ENCODE measurements around the gene KRTCAP3. TPM values are rescaled to one million over a fixed set of nuclear protein-coding genes. Genes with fewer than 3 reads are reported as not detected.

Gene KRTCAP3
- total RNA-seq, 1 donor from 2014 or later = 20.5 TPM

DNA sequence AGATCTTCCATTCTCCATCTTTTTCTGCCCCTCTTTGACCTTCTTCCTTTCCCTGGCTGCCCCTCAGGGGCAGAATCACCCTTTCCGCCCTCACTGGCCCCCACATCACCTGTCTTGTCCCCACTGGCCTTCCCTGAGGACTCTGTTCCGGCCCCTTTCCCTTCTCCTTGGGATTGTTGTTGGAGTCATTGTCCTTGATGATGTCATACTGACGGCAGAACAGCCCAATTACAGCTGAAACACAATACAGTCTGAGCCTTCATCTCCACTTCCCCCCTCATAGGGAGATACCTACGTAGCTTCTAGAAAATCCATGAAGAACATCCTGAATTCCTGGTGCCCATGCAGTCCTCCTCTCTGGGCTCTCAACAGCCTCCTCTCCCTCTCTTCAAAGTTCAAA is 50.4 kb downstream of the KRTCAP3 start:
- H3K4me3 ChIP-seq (ENCODE audit: low read depth, low read length) = no peak overlapping the region
- TF ChIP-seq, protein P1, sequence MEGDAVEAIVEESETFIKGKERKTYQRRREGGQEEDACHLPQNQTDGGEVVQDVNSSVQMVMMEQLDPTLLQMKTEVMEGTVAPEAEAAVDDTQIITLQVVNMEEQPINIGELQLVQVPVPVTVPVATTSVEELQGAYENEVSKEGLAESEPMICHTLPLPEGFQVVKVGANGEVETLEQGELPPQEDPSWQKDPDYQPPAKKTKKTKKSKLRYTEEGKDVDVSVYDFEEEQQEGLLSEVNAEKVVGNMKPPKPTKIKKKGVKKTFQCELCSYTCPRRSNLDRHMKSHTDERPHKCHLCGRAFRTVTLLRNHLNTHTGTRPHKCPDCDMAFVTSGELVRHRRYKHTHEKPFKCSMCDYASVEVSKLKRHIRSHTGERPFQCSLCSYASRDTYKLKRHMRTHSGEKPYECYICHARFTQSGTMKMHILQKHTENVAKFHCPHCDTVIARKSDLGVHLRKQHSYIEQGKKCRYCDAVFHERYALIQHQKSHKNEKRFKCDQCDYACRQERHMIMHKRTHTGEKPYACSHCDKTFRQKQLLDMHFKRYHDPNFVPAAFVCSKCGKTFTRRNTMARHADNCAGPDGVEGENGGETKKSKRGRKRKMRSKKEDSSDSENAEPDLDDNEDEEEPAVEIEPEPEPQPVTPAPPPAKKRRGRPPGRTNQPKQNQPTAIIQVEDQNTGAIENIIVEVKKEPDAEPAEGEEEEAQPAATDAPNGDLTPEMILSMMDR (conservative IDR thresholded peaks at IDR 0.05; ENCODE audit: low read depth, low read length) = no peak
- no peak for DNase-seq (ENCODE audit: low read depth)

DNA sequence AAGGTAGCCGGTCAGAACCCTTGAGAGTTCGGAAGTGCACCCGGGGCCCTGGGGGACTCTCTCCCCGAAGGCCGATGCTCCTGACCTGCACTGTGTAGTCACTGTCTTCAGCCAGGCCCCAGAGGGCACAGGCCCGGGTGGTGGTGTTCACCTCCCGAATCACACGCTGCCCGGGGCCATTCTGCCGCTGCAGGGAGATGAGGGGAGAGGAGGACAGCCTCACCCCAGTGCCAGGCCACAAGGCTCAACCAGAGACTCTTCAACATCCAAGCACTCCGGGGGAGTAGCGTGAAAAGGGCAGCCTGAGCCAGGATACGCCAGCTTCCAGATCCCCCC is 51.7 kb downstream of the KRTCAP3 start:
- no peak overlapping the region for H3K4me3 ChIP-seq (ENCODE audit: low read depth, low read length)
- TF ChIP-seq, protein P1 (conservative IDR thresholded peaks at IDR 0.05; ENCODE audit: low read depth, low read length) = no peak
- DNase-seq (ENCODE audit: low read depth) = no peak

Other genes starting within 250 kb of the KRTCAP3 start
- 90.3 and 143 TPM in 2 replicates for gene ATRAID, start 230.3 kb upstream of the KRTCAP3 start, total RNA-seq
- 51.5 and 90.9 TPM in 2 replicates for gene SLC5A6, start 230.1 kb upstream of the KRTCAP3 start, total RNA-seq
- 62.8 and 65.8 TPM in 2 replicates for gene CAD, start 225.0 kb upstream of the KRTCAP3 start, total RNA-seq
- gene SLC30A3, start 179.3 kb upstream of the KRTCAP3 start, total RNA-seq = 0.29 TPM in 1 of 2 replicates, not detected in the other
- not detected in 2 replicates for gene DNAJC5G, start 166.9 kb upstream of the KRTCAP3 start, total RNA-seq
- gene TRIM54, start 160.0 kb upstream of the KRTCAP3 start, total RNA-seq = 1.5 TPM in 1 of 2 replicates, not detected in the other
- not detected in 2 replicates for gene UCN, start 133.9 kb upstream of the KRTCAP3 start, total RNA-seq
- 71.3 and 76.5 TPM in 2 replicates for gene MPV17, start 119.3 kb upstream of the KRTCAP3 start, total RNA-seq
- 37.4 and 61.7 TPM in 2 replicates for gene GTF3C2, start 85.6 kb upstream of the KRTCAP3 start, total RNA-seq
- gene EIF2B4, start 72.0 kb upstream of the KRTCAP3 start, total RNA-seq = 35.5 and 43.3 TPM in 2 replicates
- gene SNX17, start 71.8 kb upstream of the KRTCAP3 start, total RNA-seq = 64.6 and 121 TPM in 2 replicates
- gene ZNF513, start 61.6 kb upstream of the KRTCAP3 start, total RNA-seq = 5.6 and 9.5 TPM in 2 replicates
- gene PPM1G, start 32.8 kb upstream of the KRTCAP3 start, total RNA-seq = 135 and 228 TPM in 2 replicates
- 60.2 and 77.1 TPM in 2 replicates for gene NRBP1, start 13.8 kb upstream of the KRTCAP3 start, total RNA-seq
- 3.7 and 12.1 TPM in 2 replicates for gene IFT172, start 47.4 kb downstream of the KRTCAP3 start, total RNA-seq
- 7.3 and 26.6 TPM in 2 replicates for gene FNDC4, start 52.8 kb downstream of the KRTCAP3 start, total RNA-seq
- gene GCKR, start 54.5 kb downstream of the KRTCAP3 start, total RNA-seq = 0.58 TPM in 1 of 2 replicates, not detected in the other
- 26.3 and 27.4 TPM in 2 replicates for gene ZNF512, start 140.7 kb downstream of the KRTCAP3 start, total RNA-seq
- 0.12 and 2.5 TPM in 2 replicates for gene CCDC121, start 186.6 kb downstream of the KRTCAP3 start, total RNA-seq
- 45.3 and 67.6 TPM in 2 replicates for gene GPN1, start 186.7 kb downstream of the KRTCAP3 start, total RNA-seq
- gene SUPT7L, start 221.2 kb downstream of the KRTCAP3 start, total RNA-seq = 15.3 and 21.3 TPM in 2 replicates
- 25.8 and 34.7 TPM in 2 replicates for gene SLC4A1AP, start 221.5 kb downstream of the KRTCAP3 start, total RNA-seq